GM12878 (cell line): ENCODE measurements around the gene EFNA1. TPM values are rescaled to one million over a fixed set of nuclear protein-coding genes. Genes with fewer than 3 reads are reported as not detected.

Experiments
- ATAC-seq: fragments of 200-7000 bp; cut with Tn5 transposase; 3 replicates; pipeline ENCODE4 v1.9.1; 2020; ENCODE audit warnings: mild to moderate bottlenecking, moderate library complexity
- BruUV-seq: library from RNA; stranded (reverse); fragments of 400-500 nt; replicated peaks from 2 replicates; lab custom pipeline; 2021; lab: Mats Ljungman, UMichigan
- CTCF ChIA-PET: fragments of 300-600 bp; sonication (Branson Sonifier 250); formaldehyde crosslinking; extraction: SDS; loops from one replicate; lab custom pipeline; 2021; ENCODE audit warnings: inconsistent platforms; lab: Yijun Ruan, JAX
- POLR2A ChIA-PET: fragments of 350-600 bp; formaldehyde crosslinking; extraction: SDS; loops from one replicate; lab custom pipeline; 2021; ENCODE audit warnings: inconsistent platforms; lab: Charles Lee
- RAD21 ChIA-PET: fragments of 300-600 bp; sonication (Branson Sonifier 250); formaldehyde crosslinking; loops from one replicate; lab custom pipeline; 2023; ENCODE audit warnings: antibody characterized with exemption; ENCODE audit not compliant: unreplicated experiment; lab: Charles Lee
- SMC1A ChIA-PET: fragments of 300-600 bp; sonication (Branson Sonifier 250); formaldehyde crosslinking; loops from one replicate; lab custom pipeline; 2023; ENCODE audit not compliant: unreplicated experiment, uncharacterized antibody; lab: Charles Lee
- DNase-seq: peaks from one replicate; pipeline ENCODE4 v3.0.0-alpha.2; 2011; ENCODE audit warnings: low read depth, low spot score
- FAIRE-seq: peaks from 3 replicates; lab custom pipeline; 2011; peaks lifted over from hg19 to GRCh38; lab: Jason Lieb, UNC
- H2AFZ ChIP-seq: 2 replicates; pipeline ENCODE4 v1.6.0; 2011; ENCODE audit warnings: low read depth, low read length, control low read depth; ENCODE audit not compliant: control insufficient read depth
- H3K27ac ChIP-seq: 2 replicates; pipeline ENCODE4 v1.5.1; 2011; ENCODE audit warnings: control low read depth; ENCODE audit not compliant: control insufficient read depth, insufficient read depth
- H3K27me3 ChIP-seq, 2 experiments: replicated peaks in 1 of 2; 2 replicates each; pipeline versions ENCODE4 v1.6.0 to v1.6.1; 2011; ENCODE audit warnings: low read length in 1 of 2; ENCODE audit not compliant: control insufficient read depth in 2 of 2, insufficient read depth in 2 of 2
- H3K36me3 ChIP-seq, 2 experiments: 2 replicates each; pipeline ENCODE4 v1.5.1; 2011; ENCODE audit warnings: low read length in 1 of 2; ENCODE audit not compliant: control insufficient read depth in 2 of 2, insufficient read depth in 2 of 2
- H3K4me1 ChIP-seq: 2 replicates; pipeline ENCODE4 v1.6.1; 2011; ENCODE audit warnings: mild to moderate bottlenecking, low read length, moderate library complexity, mixed read lengths; ENCODE audit not compliant: control insufficient read depth, insufficient read depth
- H3K4me2 ChIP-seq: 2 replicates; pipeline ENCODE4 v1.6.0; 2011; ENCODE audit warnings: control low read depth; ENCODE audit not compliant: control insufficient read depth, insufficient read depth
- H3K4me3 ChIP-seq: fragments of 200-600 bp; sonication (generic); 2 replicates; pipeline ENCODE4 v1.5.1; 2016
- H3K79me2 ChIP-seq: 2 replicates; pipeline ENCODE4 v1.6.0; 2011; ENCODE audit warnings: low read length; ENCODE audit not compliant: control insufficient read depth, insufficient read depth
- H3K9ac ChIP-seq: 2 replicates; pipeline ENCODE4 v1.8.0; 2011; ENCODE audit warnings: low read length, control low read depth, mixed read lengths; ENCODE audit not compliant: control insufficient read depth, insufficient read depth
- H3K9me3 ChIP-seq: replicated peaks from 3 replicates; pipeline ENCODE4 v1.5.1; 2011; ENCODE audit warnings: mild to moderate bottlenecking, low read length; ENCODE audit not compliant: control insufficient read depth, insufficient read depth
- H4K20me1 ChIP-seq: 2 replicates; pipeline ENCODE4 v1.6.0; 2011; ENCODE audit not compliant: control insufficient read depth, insufficient read depth
- ATF7 ChIP-seq: fragments of 450-650 bp; IDR thresholded peaks from 2 replicates; pipeline ENCODE4 v1.6.1; 2016; ENCODE audit warnings: low read depth, mild to moderate bottlenecking
- BMI1 ChIP-seq: fragments of 450-650 bp; IDR thresholded peaks from 2 replicates; pipeline ENCODE4 v1.6.1; 2016; ENCODE audit warnings: mild to moderate bottlenecking, moderate library complexity, borderline replicate concordance
- CHD4 ChIP-seq: fragments of 200-600 bp; sonication (generic); IDR thresholded peaks from 2 replicates; pipeline ENCODE4 v1.6.1; 2016; ENCODE audit warnings: mild to moderate bottlenecking
- FOXK2 ChIP-seq: fragments of 450-650 bp; IDR thresholded peaks from 2 replicates; pipeline ENCODE4 v1.6.1; 2017; ENCODE audit warnings: mild to moderate bottlenecking, moderate library complexity
- IRF5 ChIP-seq: fragments of 450-650 bp; IDR thresholded peaks from 2 replicates; pipeline ENCODE4 v1.6.1; 2017; ENCODE audit warnings: borderline replicate concordance
- MXI1 ChIP-seq: fragments of 150-350 bp; IDR thresholded peaks from 2 replicates; pipeline ENCODE4 v1.6.1; 2011; ENCODE audit warnings: low read depth, mild to moderate bottlenecking, inconsistent platforms, low read length, improper control_type of control experiment
- NBN ChIP-seq: fragments of 450-650 bp; IDR thresholded peaks from 2 replicates; pipeline ENCODE4 v1.6.1; 2016
- RCOR1 ChIP-seq: conservative IDR thresholded peaks from 2 replicates; pipeline ENCODE4 v1.6.1; 2012; ENCODE audit warnings: low read depth, low read length, improper control_type of control experiment
- RFX5 ChIP-seq: IDR thresholded peaks from 2 replicates; pipeline ENCODE4 v1.6.1; 2011; ENCODE audit warnings: low read depth, low read length, improper control_type of control experiment
- TAF1 ChIP-seq: IDR thresholded peaks from 2 replicates; pipeline ENCODE4 v1.6.1; 2011; ENCODE audit warnings: mild to moderate bottlenecking, low read depth, low read length, borderline replicate concordance
- ZBTB40 ChIP-seq: fragments of 450-650 bp; IDR thresholded peaks from 2 replicates; pipeline ENCODE4 v1.6.1; 2016; ENCODE audit warnings: mild to moderate bottlenecking, moderate library complexity, borderline replicate concordance
- ZNF207 ChIP-seq: fragments of 450-650 bp; IDR thresholded peaks from 2 replicates; pipeline ENCODE4 v1.6.1; 2014; ENCODE audit warnings: antibody characterized with exemption, mild to moderate bottlenecking, borderline replicate concordance
- WGBS: methylation state at CpG from one replicate; pipeline ENCODE4 v1.1.6; 2016; ENCODE audit warnings: low lambda C conversion rate; ENCODE audit not compliant: insufficient replicate concordance, insufficient coverage; ENCODE audit errors: missing lambda C conversion rate; 5-methylcytosine and 5-hydroxymethylcytosine counted together
- in situ Hi-C: fragments of 300-500 bp; cut with MboI; formaldehyde crosslinking; loops from 9 replicates; pipeline ENCODE4 v1.14.3; 2018; ENCODE audit warnings: mixed read lengths
- intact Hi-C: fragments of 100-400 bp; cut with micrococcal nuclease; formaldehyde crosslinking; loops from one replicate; pipeline ENCODE4 v1.14.2; 2022; ENCODE audit not compliant: unreplicated experiment
- polyA plus RNA-seq, 11 experiments: library from polyadenylated mRNA; depleted of rRNA in 4 of 11; unstranded in 6 of 11; stranded (reverse) in 5 of 11; fragments of >200 nt; fragmentation: Nextera tagmentation in 4 of 11; fragmentation: Illumina TruSeq in 1 of 11; extraction: Ambion mirVana in 4 of 11; extraction: Trizol in 1 of 11; gene quantifications; 1 replicate in 1 of 11; 2 replicates in 10 of 11; pipeline versions ENCODE4 v1.2.1 to v1.2.3, GENCODE V29; 2011 to 2016; ENCODE audit warnings: inconsistent platforms in 2 of 11, missing spikeins in 2 of 11, low read depth in 1 of 11
- total RNA-seq, 4 experiments: library from RNA; depleted of rRNA in 3 of 4; stranded (reverse); fragments of >200 nt in 3 of 4; fragmentation: Illumina TruSeq in 1 of 4; extraction: Trizol in 1 of 4; gene quantifications; 2 replicates each; pipeline versions ENCODE4 v1.2.1 to v1.2.3, GENCODE V29; 2013 to 2021

Gene EFNA1
- total and polyA plus RNA-seq, 10 of the 15 experiments (the other 5 are each of a cell fraction or from before 2014, with no cell fraction given), result 0.13 to 7.5 (median 0.28) TPM; not detected in 5

- in situ Hi-C loops, result no loop called here
- Histone ChIP-seq H3K79me2 (no peaks in the 10 kb centered on the region), H3K27me3 (peaks cover 11 to 12% of the 10 kb centered on the region in 2 experiments), H3K27ac (no peak overlapping the region), H3K4me1 (peaks cover 20% of the 10 kb centered on the region), H2AFZ (no peak overlapping the region), H4K20me1 (no peaks in the 10 kb centered on the region), H3K9ac (no peak overlapping the region), H3K4me3 (no peak overlapping the region), H3K9me3 (no peaks in the 10 kb centered on the region), H3K36me3 (no peaks in the 10 kb centered on the region), H3K4me2 (no peak overlapping the region)
- CTCF ChIA-PET, result interaction anchor here (0.6 to 5.5 kb wide), 14 partner anchors 8 to 527 kb away, joined by 3 to 195 read pairs (median 7); partner anchors contain the start of genes EFNA4, KRTCAP2 and SHC1
- WGBS, result 41% methylated on average over 8 of the region's 8 CpGs
- no peak for FAIRE-seq
- ATAC-seq, result no peak
- BruUV-seq, result no TSS peak
- DNase-seq, result no peak
- SMC1A ChIA-PET, result interaction anchor here (0.8 to 2.9 kb wide), 3 partner anchors 42 to 85 kb away, joined by 3 to 17 read pairs (median 5); no protein-coding TSS in a partner anchor
- intact Hi-C loops, result loop anchor here (10.0 kb wide), 1 partner anchor 602 kb away; no protein-coding TSS in a partner anchor
- no peak for TF ChIP-seq BMI1
- no peak for TF ChIP-seq TAF1
- TF ChIP-seq MXI1, result no peak
- TF ChIP-seq IRF5, result no peak
- no peak for TF ChIP-seq RFX5
- no peak for TF ChIP-seq ZBTB40
- no peak for TF ChIP-seq NBN
- TF ChIP-seq ZNF207, result no peak
- no peak for TF ChIP-seq CHD4
- TF ChIP-seq RCOR1, result no peak
- no peak for TF ChIP-seq FOXK2
- TF ChIP-seq ATF7, result no peak
- POLR2A ChIA-PET, result no interaction called here
- RAD21 ChIA-PET, result interaction anchor here (0.6 to 3.0 kb wide), 3 partner anchors 22 to 790 kb away, joined by 3 to 63 read pairs (median 22); partner anchors contain the start of gene EFNA4
Observed at GRCh38 chr1:155086856-155087535, 40.7 kb upstream of the EFNA1 start.
